Heart right ventricle (tissue), 16 donors: ENCODE measurements around the gene MYRF. TPM values are rescaled to one million over a fixed set of nuclear protein-coding genes. Genes with fewer than 3 reads are reported as not detected.

Source experiments
- ATAC-seq, 8 donors: fragments of 200-7000 bp; cut with Tn5 transposase; one replicate each; pipeline ENCODE4 v1.9.1; 2020; ENCODE audit warnings: mild to moderate bottlenecking in 8 of 8, moderate library complexity in 8 of 8, moderate number of reproducible peaks in 1 of 8
- DNase-seq, 2 donors: peaks; one replicate each; pipeline ENCODE4 v3.0.0-alpha.2; 2020
- H3K27ac ChIP-seq, 10 donors: fragments of 200-600 bp; sonication (generic) in 2 of 10; one replicate each; pipeline versions ENCODE4 v1.5.0 to v1.8.0; 2020 to 2022; ENCODE audit warnings: mild to moderate bottlenecking in 3 of 10
- H3K27me3 ChIP-seq, 7 donors: fragments of 200-600 bp; one replicate each; pipeline ENCODE4 v1.8.0; 2021 to 2022; ENCODE audit warnings: mild to moderate bottlenecking in 2 of 7
- H3K36me3 ChIP-seq, 9 donors: fragments of 200-600 bp; sonication (generic) in 1 of 9; one replicate each; pipeline versions ENCODE4 v1.5.0 to v1.8.0; 2020 to 2022; ENCODE audit warnings: mild to moderate bottlenecking in 2 of 9
- H3K4me1 ChIP-seq, 9 donors: fragments of 200-600 bp; sonication (generic) in 1 of 9; one replicate each; pipeline versions ENCODE4 v1.5.0 to v1.8.0; 2020 to 2022; ENCODE audit warnings: mild to moderate bottlenecking in 4 of 9
- H3K4me3 ChIP-seq, 10 donors: fragments of 200-600 bp; sonication (generic) in 2 of 10; one replicate each; pipeline versions ENCODE4 v1.5.0 to v1.8.0; 2020 to 2022; ENCODE audit warnings: mild to moderate bottlenecking in 7 of 10, moderate library complexity in 2 of 10
- H3K9me3 ChIP-seq, 11 donors: fragments of 200-600 bp in 10 of 11; sonication (generic) in 2 of 11; one replicate each; pipeline versions ENCODE4 v1.5.0 to v1.8.0; 2013 to 2022; ENCODE audit warnings: mild to moderate bottlenecking in 2 of 11, control low read depth in 1 of 11, moderate library complexity in 1 of 11
- CTCF ChIP-seq, 9 donors: fragments of 200-600 bp; sonication (generic) in 2 of 9; IDR thresholded peaks; one replicate each; pipeline versions ENCODE4 v1.5.0 to v1.8.0; 2021 to 2022; ENCODE audit warnings: antibody characterized with exemption in 9 of 9, mild to moderate bottlenecking in 5 of 9, moderate library complexity in 1 of 9
- WGBS, 2 donors: extraction: QIAGEN DNeasy Blood & Tissue Kit; methylation state at CpG; one replicate each; pipeline ENCODE4 v1.1.7; 2013; ENCODE audit warnings: inconsistent platforms in 1 of 2; 5-methylcytosine and 5-hydroxymethylcytosine counted together
- intact Hi-C, 10 donors: fragments of 100-400 bp; cut with DNase I; formaldehyde crosslinking; loops; one replicate each; pipeline versions ENCODE4 v1.11.1 to v1.14.2; 2022
- polyA plus RNA-seq, 2 donors: library from polyadenylated mRNA; stranded (reverse); fragments of 200-250 nt; gene quantifications; one replicate each; pipeline ENCODE4 v1.2.3, GENCODE V29; 2013
- total RNA-seq, 10 donors: library from RNA; stranded (reverse); fragmentation: NEBNext Ultra II Directional in 3 of 10; extraction: Animal tissue kit (Norgen Biotek cat#: 25700) in 3 of 10; gene quantifications; one replicate each; pipeline versions ENCODE4 v1.2.1 to v1.2.4, GENCODE V29; 2021 to 2023
- donor health status: Arrhythmogenic right ventricular cardiomyopathy.
- donor health status: ischemic (EF 13 %, LVEDD 7.1; RV severe dilation, severe dysfunction).
- donor health status: healthy with polysubstance abuse.
- donor health status: DM: no; HTN: yes; CAD: no.
- donor health status: DM: no; HTN: no; CAD: no.
- donor health status: ischemic (EF 25% LVEDD 6.9; RV normal size, moderate dysfunction).
- donor health status: ischemic (EF 25% LVEDD 5.7; RV mildly dilated, moderate dysfunction).
- donor health status: healthy.
- donor health status: DM: yes; HTN: yes; CAD: no.
- donor health status: Ischemic cardiomyopathy.
- donor health status: ischemic (EF 35%, LVEDD 5.7; RV mildly dilated, moderate dysfunction).
- donor health status: nonischemic (EF 11% LVEDD 7.7; RV severe dilation, severe dysfunction).
- donor health status: DM: yes; HTN: yes; CAD: no.
- donor health status: PGD.
- donor health status: ischemic (EF 29% LVEDD 5.4; RV normal size, mild dysfunction).
- donor health status: nonischemic (EF 23%, LVEDD 6.1; RV moderate dilation, normal function).

MYRF gene
- total and polyA plus RNA-seq, 12 donors, result 0.13 to 1.2 (median 0.26) TPM

GRCh38 chr11:61832754-61833153 is 80.3 kb downstream of the MYRF start:
- Histone ChIP-seq H3K27ac (peak overlapping the region in 4 of 10 donors; percentile 3 to 82 (median 14)), H3K36me3 (peaks cover 0 to 2% (median 0%) of the 10 kb centered on the region in 9 donors), H3K4me3 (no peak overlapping the region), H3K9me3 (no peaks in the 10 kb centered on the region), H3K27me3 (peaks cover 0 to 11% (median 0%) of the 10 kb centered on the region in 7 donors), H3K4me1 (peaks cover 15 to 79% (median 62%) of the 10 kb centered on the region in 9 donors)
- 37 to 45% methylated on average over 7 of the region's 7 CpGs for WGBS, 2 donors
- DNase-seq (peak; percentile 41 to 43), ATAC-seq (peak in 3 of 8 donors; percentile 7 to 51 (median 49))
- no peak for TF ChIP-seq CTCF (IDR thresholded peaks at IDR 0.05)
- intact Hi-C loops, result loop anchor here in 1 of 10 donors (5.0 kb wide), 1 partner anchor 35 kb away; no protein-coding TSS in a partner anchor

- Histone ChIP-seq H3K4me1 (peaks cover 15 to 73% (median 55%) of the 10 kb centered on the region in 9 donors), H3K27ac (peak overlapping the region in 5 of 10 donors; percentile 25 to 86 (median 66)), H3K9me3 (no peaks in the 10 kb centered on the region), H3K36me3 (peaks cover 0 to 9% (median 0%) of the 10 kb centered on the region in 9 donors), H3K4me3 (no peak overlapping the region), H3K27me3 (peaks cover 0 to 8% (median 0%) of the 10 kb centered on the region in 7 donors)
- ATAC-seq (no peak), DNase-seq (no peak)
- 77 to 82% methylated on average over 11 of the region's 11 CpGs for WGBS, 2 donors
- no peak for TF ChIP-seq CTCF (IDR thresholded peaks at IDR 0.05)
- intact Hi-C loops, result loop anchor here in 1 of 10 donors (5.0 kb wide), 1 partner anchor 36 kb away; no protein-coding TSS in a partner anchor
Observed at GRCh38 chr11:61833471-61833870, 81.0 kb downstream of the MYRF start.

GRCh38 chr11:61833926-61834277 is 81.5 kb downstream of the MYRF start:
- no peak for TF ChIP-seq CTCF (IDR thresholded peaks at IDR 0.05)
- peaks cover 0 to 13% (median 0%) of the 10 kb centered on the region in 9 donors for H3K36me3 ChIP-seq
- peaks cover 0 to 3% (median 0%) of the 10 kb centered on the region in 7 donors for H3K27me3 ChIP-seq
- 91 to 94% methylated on average over 12 of the region's 12 CpGs for WGBS, 2 donors
- no peak for DNase-seq
- intact Hi-C loops, result loop anchor here in 1 of 10 donors (5.0 kb wide), 1 partner anchor 37 kb away; no protein-coding TSS in a partner anchor
- peak overlapping the region in 9 of 10 donors; percentile 35 to 86 (median 66) for H3K27ac ChIP-seq
- peaks cover 15 to 69% (median 50%) of the 10 kb centered on the region in 9 donors for H3K4me1 ChIP-seq
- no peak overlapping the region for H3K4me3 ChIP-seq
- H3K9me3 ChIP-seq, result no peaks in the 10 kb centered on the region
- ATAC-seq, result no peak

- intact Hi-C loops, result loop anchor here in 1 of 10 donors (5.0 kb wide), 1 partner anchor 37 kb away; no protein-coding TSS in a partner anchor
- Histone ChIP-seq H3K9me3 (no peaks in the 10 kb centered on the region), H3K27me3 (no peaks in the 10 kb centered on the region), H3K27ac (peak overlapping the region in 9 of 10 donors; percentile 35 to 86 (median 66)), H3K4me1 (peaks cover 9 to 63% (median 45%) of the 10 kb centered on the region in 9 donors), H3K36me3 (peaks cover 0 to 19% (median 0%) of the 10 kb centered on the region in 9 donors), H3K4me3 (no peak overlapping the region)
- no peak for TF ChIP-seq CTCF (IDR thresholded peaks at IDR 0.05)
- ATAC-seq, result peak; percentile 60 to 88 (median 78)
- peak; percentile 60 to 61 for DNase-seq
- 45 to 49% methylated on average over 12 of the region's 12 CpGs for WGBS, 2 donors
Observed at GRCh38 chr11:61834278-61835048, 82.0 kb downstream of the MYRF start.
